OCI-M2 (cell line): ENCODE measurements around the gene TEAD4.
"Not testable (repeated sequence)": the region's sequence is repeated elsewhere in the genome, so short reads cannot be mapped to it uniquely, and the experiment has no call there.

Source experiments
- DNase-seq: peaks from one replicate; lab custom pipeline; 2025; ENCODE audit not compliant: unreplicated experiment; lab: John Stamatoyannopoulos, UW

TEAD4 gene

DNA sequence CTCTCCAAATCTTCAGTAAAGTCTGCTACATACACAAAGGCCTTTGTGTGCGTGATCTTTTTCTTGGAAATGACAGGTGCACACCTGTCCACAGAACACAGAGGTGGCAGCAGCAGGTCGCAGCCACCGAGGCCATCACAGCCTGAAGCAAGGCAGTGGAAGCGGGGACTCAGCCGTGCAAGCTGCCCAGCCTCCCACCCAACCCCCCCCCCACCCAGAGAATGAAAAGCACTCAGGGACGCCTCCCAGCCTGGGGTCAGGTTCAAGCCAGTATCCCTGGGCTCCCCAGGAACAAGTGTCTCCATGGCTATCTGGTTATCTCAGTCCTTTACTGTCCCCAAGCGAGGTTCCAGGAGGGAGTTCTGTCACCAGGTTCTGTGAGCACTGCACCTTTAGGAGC is 86.8 kb downstream of the TEAD4 start:
- DNase-seq: no peak

DNA sequence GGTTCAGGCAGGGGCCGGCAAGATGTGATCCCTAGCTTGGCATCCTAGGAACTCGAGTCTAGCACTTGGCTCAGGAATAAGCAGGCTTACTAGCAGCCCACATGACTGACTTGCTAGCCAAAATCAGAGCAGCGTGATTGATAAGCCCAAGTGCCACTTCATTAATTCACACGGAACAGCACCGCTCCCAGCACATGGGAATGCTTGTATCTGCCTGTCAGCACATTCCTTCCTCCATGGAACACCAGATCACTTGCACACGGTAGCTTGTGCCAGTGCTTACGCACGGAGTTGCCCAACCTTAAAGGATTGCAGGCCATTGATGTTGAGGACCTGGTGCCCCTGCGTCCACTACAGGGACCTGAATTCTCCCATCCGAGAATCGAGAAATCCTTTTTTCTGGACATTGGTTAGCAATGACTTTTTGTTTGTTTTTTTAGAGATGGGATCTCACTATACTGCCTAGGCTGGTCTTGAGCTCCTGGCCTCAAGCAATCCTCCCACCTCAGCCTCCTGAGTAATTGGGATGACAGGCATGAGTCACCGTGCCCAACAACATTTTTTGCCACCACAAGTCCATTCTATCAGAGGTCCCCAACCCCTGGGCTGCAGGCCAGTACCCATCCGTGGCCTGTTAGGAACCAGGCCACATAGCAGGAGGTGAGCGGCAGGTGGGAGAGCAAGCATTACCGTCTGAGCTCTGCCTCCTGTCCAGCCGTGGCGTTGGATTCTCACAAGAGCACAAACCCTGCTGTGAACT is 87.4 kb downstream of the TEAD4 start:
- no peak for DNase-seq

DNA sequence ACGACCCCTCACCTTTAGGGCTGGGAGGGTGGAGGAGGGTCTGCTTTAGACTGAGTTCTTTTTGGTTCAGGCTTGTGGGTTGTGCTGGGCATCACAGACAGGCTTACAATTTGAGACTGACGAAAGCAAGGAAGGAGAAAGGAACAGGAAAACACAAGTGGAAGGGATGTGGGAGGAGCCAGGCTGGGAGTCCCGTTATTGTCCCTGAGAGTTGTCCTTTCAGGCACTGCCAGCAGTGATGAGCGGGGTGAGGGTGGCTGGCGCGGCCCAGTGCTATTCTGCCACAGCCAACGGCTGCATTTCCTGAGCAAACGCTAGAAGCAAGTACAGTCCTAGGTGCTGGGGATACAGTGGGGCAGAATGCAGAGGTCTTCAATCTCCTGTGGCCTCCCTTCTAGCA is 88.8 kb downstream of the TEAD4 start:
- DNase-seq: no peak

DNA sequence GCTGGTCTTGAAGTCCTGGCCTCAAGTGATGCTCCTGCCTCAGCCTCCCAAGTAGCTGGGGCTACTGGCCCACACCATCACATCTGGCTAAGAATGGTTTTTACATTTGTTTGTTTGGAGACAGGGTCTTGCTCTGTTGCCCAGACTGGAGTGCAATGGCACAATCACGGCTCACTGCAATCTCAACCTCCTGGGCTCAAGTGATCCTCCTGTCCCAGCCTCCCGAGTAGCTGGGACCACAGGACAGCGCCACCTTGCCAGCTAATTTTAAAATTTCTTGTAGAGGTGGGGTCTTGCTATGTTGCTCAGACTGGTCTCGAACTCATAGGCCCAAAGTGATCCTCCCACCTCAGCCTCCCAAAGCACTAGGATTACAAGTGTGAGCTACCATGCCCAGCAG is 89.3 kb downstream of the TEAD4 start:
- DNase-seq: no peak

DNA sequence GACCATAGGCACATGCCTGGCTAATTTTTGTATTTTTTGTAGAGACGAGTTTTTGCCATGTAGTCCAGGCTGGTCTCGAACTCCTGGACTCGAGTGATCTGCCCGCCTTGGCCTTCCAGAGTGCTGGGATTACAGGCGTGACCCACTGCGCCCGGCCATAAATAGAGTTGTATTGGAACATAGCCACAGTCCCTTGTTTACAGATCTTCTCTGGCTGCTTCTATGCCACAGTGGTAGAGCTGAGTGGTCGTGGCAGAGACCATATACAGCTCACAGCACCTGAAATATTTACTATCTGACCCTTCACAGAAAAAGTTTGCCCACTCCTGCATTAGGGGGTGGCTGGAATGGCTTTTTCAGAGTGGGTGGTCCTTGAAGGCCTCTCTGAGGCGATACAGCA is 90.0 kb downstream of the TEAD4 start:
- DNase-seq: no peak

DNA sequence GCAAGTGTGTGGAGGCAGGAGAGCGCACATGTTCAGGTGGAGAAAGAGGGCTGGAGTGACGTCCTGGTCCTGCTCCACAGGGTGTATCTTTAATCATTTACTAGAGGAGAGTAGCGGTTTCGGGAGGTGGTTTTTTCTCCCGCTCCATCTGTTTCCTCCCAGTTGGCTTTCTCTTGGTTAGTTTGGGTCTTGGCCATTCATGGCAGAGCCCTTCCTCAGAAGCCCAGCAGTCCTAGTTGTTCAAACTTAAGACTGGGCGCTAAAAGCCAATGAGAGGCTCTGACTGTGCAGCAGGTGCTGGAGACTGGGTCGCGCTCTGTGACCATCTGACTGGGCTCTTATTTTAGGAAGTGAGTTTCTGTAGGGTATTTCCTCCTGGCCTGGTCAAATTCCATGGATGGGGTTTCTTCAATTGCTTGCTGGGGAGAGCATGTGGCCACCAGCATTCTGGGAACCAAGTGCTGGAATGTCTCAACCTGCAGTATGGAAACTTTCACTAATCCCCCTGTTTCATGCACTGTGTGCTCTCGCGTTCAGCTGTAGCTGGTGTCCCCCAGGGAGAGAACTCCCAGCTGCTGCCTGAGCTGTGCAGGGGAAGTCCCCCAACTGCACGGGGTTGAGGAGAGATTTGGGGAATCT is 90.5 kb downstream of the TEAD4 start:
- no peak for DNase-seq

DNA sequence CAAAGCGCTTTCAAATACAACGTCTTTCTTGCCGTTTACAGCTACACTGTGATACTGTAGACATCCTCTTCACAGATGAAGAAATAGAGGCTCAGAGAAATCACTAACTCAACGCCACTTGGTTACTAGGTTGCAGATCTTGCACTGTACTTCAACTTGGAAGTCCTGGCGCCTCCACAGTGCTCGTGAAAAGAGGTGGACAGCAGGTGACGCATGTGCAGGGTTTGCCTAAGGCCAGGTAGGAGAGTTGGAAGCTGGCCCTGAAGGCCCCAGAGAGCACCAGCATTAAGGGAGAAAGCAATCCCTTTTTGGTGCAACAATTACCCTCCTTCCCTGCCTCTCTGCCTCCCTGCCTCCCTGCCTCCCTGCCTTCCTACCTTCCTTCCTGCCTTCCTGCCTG is 95.2 kb downstream of the TEAD4 start:
- DNase-seq: no peak

DNA sequence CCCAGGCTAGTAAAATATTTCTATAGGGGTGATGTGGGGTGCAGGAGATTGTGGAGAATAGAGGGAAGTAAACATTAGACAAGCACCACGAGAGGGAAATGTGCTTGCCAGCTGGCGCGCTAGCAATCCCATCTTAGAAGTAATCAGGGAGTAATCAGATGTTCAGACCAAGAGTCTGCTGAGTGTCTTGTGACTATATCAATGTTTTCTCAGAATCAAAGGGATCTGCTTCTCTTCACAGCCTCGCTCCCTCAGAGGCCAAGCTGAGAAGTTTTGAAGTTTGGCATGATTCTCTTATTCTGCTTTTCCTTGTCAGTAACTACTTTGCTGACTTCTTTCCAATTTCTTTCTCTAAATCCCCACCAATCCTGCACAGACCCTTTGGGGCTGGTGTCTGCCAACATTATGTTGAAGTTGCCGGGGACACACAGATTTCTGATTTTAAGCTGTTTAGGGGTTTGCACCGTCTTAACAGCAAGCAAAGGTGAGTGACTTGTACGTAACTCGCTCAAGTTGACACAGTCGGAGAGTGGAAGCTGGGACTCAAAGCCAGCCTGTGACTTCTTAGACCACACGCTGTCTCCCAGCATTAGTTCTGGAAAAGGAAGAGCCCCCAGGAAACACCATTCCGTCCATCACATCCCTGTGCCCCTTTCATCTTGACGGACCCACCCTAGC is 96.0 kb downstream of the TEAD4 start:
- no peak for DNase-seq

DNA sequence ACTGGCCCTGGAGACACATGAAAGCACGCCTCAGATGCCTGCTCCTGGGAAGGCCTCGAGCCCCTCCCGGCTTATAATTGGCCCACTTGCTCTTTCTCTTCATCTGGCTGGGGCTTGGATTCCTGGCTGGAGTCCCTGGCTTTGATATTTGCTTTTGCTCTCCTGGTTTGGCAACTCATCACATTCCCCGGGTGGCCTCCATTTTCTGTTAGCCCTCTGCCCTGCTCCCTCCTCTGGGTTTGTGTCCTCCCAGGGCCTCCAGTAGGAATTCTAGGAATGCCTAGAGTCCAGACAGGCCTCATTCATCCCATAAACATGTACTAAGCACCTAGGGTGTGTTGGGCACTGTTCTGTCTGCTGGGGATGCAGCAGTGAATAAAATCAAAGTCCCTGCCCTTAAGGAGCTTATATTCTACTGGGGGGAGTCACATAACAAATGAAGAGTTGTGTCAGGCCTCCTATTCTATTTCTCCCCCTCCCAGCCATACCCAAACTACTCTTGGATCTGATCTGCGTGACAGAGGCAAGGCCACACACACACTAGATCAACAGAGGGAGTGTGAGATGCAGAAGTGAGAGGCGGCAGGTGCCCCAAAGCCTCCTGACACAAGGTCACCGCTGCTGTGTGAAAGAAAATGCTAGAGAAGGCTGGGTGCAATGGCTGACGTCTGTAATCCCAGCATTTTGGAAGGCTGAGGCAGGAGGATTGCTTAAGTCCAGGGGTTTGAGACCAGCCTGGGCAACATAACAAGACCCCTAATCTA is 96.7 kb downstream of the TEAD4 start:
- no peak for DNase-seq

DNA sequence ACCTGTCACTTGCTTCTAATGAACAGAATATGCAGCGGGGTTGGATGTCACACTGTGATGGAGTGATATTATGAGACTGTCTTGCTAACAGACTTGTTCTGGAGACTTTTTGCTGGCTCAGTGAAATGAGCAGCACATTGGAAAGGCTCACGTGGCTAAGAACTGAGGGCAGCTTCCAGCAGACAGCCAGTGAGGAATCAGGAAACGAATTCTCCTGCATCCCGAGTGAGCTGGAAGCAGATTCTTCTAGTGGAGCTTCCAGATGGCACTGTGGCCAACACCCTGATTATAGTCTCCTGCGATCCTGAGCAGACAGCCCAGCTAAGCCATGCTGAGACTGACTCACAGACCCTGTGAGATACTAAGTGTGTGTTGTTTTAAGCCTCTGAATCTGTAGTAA is 101.9 kb downstream of the TEAD4 start:
- DNase-seq: no peak

DNA sequence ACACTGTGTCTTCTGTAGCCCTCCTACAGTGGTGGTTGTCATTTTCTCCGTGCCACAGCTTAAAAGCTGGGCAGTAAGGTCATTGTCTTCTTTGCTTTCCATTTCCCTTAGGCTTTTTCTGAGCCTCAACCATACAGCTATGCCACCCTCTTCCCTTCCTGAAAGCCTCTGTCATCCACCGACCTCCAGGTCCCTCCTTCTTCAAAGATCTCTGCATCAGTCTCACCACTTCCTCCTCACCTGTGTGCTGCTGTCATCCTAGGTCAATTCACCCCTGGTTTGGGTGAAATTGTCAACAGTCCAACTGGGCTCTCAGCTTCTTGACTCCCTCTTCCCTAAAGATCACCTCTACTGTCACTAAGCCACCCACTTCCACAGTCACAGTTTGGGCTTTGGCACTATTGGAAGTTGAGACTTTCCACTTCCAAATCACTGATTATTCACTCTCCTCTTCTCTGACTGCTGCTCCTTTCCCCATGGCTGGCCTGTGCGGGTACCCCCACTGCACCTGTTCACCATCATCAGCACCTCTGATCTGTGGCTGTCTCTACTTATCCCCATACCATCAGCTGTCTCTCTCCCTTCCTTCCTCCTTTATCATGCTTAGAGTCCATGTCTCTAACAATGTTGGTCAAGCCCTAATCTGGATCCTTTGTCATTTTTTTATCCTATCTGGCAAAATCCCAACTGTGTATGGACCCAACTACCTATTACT is 102.5 kb downstream of the TEAD4 start:
- no peak for DNase-seq

DNA sequence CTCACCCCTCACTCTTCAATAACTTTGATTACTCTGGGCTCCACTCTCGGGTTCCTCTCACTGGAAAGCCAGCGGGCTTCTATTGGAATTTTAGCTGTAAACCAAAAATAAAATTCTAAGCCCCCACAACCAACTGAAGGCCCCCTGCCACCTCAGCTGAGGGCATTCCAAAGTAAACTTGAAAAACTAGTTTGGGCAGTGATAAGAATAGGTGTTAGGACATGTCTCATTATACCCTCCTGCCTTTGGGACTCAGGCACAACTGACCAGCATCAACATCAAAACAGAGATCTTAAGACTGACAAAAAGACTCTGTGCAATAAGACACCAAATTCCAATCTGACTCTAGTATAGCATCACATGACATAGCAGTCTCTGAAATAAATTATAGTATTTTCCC is 106.1 kb downstream of the TEAD4 start:
- no peak for DNase-seq

DNA sequence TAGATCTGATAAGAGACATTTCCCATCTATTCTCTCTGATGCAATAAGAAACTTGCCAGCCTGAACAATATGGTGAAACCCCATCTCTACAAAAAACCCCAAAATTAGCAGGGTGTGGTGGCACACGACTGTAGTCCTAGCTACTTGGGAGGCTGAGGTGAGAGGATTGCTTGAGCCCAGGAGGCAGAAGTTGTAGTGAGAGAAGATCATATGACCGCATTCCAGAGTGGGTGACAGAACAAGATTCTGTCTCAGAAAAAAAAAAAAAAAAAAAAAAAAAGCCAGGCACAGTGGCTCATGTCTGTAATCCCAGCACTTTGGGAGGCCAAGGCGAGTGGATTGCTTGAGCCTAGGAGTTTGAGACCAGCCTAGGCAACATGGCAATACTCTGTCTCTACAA is 106.6 kb downstream of the TEAD4 start:
- DNase-seq: not testable (repeated sequence)

DNA sequence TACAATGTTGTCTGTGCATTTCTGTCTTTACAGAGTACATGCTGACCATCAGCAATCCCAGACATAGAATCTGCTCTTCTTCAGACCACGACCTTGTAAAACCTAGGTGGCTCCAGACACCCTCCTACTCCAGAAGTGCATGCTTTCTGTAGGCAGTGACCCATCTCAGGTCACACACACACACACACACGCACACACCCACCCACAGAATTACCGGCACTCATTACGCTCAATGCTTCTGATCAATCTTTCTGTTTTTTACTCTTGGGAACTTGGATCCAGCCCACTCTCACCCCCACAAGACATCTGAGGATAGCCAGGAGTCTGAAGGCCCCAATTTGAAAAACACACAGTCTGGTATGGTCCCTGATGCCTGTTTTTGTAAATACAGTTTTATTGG is 110.5 kb downstream of the TEAD4 start:
- no peak for DNase-seq

DNA sequence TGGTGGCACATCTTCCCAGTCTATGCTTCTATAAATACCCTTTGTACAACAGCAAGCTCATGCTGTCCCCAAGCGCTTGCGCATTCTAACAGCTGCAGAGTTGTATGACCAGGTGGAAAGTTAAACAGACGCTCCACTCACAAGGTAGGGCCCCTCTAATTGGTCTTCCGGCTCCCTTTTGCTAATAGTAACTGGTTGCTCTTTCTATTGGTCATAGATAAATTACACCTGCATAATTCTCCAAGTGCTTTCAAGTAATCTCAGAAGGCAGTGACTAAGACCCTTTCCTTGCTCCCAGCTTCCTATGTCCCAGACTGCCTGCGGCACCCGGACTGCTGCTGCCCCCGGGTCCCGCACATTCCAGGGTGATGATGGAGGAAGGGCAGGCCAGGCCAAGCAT is 111.9 kb downstream of the TEAD4 start:
- no peak for DNase-seq

DNA sequence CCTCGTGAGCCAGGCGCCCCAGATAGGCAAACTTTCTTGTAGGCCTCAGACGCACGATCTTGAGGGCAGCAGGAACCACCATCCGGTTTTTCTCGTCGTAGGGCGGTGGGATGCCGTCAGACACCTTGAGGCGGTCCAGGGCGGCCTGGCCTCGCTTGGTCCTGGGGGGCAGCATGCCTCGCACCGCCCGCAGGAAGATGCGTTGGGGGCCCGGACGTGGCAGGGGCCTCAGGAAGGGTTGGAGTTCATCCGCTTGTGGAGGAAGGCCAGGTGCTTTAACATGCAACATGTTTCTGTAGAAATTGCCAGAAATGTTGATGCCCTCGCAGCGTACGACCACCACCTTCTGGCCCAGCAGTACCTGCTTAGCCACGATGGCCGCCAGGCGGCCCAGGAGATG is 112.5 kb downstream of the TEAD4 start:
- no peak for DNase-seq

DNA sequence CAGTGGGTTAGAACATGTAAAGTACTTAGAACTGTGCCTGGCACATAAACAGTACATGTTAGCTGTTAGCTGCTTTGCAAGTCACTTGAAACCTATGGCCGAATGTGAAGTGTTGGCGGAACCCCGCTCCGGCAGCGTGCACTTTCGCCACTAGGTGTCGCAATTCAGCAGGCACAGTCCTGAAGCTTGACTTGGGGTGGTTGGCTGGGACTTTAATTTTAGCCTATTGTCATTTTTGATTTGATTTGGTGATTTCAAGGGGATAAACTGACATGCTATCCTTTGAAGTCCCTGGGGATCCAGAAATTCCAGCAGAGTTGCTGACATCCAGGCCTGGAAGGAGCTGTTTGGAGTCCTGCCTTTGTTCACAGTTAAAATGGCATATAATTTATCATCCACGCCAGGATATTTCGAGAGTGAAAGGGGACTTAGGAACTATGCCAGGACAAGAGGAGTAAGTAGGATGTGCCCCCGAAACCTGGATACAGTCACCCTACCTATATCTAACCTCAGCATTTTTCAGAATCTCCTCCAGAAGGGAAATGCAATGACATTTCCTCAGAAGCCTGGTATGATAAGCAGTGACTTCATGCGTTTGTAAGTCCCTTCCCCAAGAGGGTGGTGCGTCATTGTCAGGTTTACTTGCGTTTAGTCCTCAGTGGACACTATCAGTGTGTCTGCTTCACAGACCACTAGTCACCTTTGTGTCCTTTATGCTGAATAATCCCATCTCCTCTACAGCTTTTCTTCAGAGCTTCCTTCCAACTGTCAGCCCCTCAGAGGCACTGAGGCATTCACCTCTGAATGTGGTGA is 114.4 kb downstream of the TEAD4 start:
- no peak for DNase-seq

DNA sequence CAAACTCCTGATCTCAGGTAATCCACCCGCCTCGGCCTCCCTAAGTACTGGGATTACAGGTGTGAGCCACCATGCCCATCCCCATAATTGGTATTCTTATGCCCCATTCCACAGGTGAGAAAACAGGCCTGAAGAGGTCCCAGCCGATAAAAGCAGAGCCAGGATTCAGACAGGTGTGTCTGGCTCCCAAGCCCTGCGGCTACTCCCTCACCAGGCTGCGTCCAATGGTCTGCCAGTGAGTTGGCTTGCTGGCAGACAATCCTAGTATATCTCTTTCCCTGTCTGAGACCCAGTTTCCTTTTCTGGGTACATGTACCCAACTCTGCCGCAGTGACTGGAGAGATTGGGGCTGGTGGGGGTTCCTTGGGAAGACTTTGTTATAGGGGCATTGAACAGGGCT is 116.1 kb downstream of the TEAD4 start:
- no peak for DNase-seq

DNA sequence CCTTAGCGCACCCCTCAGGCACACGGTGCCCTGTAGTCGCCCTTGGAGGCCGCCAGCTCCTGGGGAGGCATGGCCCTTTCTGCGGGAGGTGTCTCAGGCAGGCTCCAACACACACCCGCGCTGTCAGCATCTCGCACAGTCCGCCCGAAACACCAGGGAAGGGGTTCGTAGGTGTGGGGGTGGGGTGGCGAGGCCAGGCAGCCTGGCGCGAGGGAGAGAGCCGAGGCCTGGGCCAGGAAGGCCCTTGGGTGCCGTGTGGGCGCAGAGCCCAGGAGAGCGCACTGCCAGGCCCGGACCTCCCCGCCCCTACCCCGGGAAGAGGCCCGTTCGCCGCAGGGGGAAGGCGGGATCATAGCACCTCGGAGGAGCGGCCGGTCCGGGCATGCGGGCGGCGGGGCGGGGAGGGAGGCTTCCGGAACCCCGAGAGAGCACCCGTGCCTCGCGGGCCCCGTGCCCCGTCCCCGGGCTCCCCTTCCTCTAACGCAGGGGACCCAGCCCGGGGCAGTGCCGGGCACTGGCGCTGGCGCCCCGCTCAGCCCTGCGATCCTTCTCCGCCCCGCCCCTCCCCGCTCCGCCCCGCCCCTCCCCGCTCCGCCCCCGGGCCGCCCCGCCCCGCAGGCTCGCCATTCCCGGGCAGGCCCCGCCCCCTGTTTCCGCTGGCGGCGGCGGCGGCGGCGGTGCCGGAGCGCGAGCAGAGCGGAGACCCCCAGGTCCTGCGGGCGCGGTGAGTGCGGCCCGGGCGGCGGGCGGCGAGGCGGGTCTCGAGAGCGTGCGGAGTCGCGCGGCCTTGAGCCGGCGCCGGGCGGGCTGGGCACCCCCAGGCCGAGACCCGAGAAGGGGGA is 117.8 kb downstream of the TEAD4 start, which contains the start of gene TSPAN9:
TSPAN9 (plus strand) TSS at position 650 of the 842 bp plus-strand sequence. CDS start 123,815 bp downstream, outside the sequence.
- DNase-seq: no peak
